Activated naive CD4-positive, alpha-beta T cell treated with anti-CD3 and anti-CD28 coated beads, Interleukin-2, amount 50 U/mL, for 24 hours (primary cell): ENCODE results near the gene GID4.
"Not testable (repeated sequence)": the region's sequence is repeated elsewhere in the genome, so short reads cannot be mapped to it uniquely, and the experiment has no call there.

Experiments used
- H3K27ac Mint-ChIP-seq: one replicate; pipeline ENCODE4 v1.8.0; 2021; ENCODE audit warnings: mild to moderate bottlenecking, mixed read lengths
- H3K27me3 Mint-ChIP-seq: one replicate; pipeline ENCODE4 v1.8.0; 2021; ENCODE audit warnings: mixed read lengths
- H3K36me3 Mint-ChIP-seq: one replicate; pipeline ENCODE4 v1.8.0; 2021; ENCODE audit warnings: mixed read lengths
- H3K4me1 Mint-ChIP-seq: one replicate; pipeline ENCODE4 v1.8.0; 2021; ENCODE audit warnings: mixed read lengths
- H3K4me3 Mint-ChIP-seq: one replicate; pipeline ENCODE4 v1.8.0; 2021; ENCODE audit warnings: mild to moderate bottlenecking, mixed read lengths
- H3K9me3 Mint-ChIP-seq: one replicate; pipeline ENCODE4 v1.8.0; 2021; ENCODE audit warnings: mixed read lengths

Gene GID4

GRCh38 chr17:18038861-18039534 lies at the start of gene GID4, which contains the start of gene ATPAF2:
Gene GID4 (plus strand): TSS chr17:18039408. CDS start chr17:18039465, 57 bp downstream.
Gene ATPAF2 (minus strand): TSS chr17:18039168. CDS start chr17:18039013, 155 bp downstream.
- H3K9me3 Mint-ChIP-seq = no peaks in the 10 kb centered on the region
- no peaks in the 10 kb centered on the region for H3K36me3 Mint-ChIP-seq
- H3K27me3 Mint-ChIP-seq = no peaks in the 10 kb centered on the region
- peak within 1 kb of the TSS; percentile 91 for H3K4me3 Mint-ChIP-seq
- peaks cover 50% of the 10 kb centered on the region for H3K4me1 Mint-ChIP-seq
- H3K27ac Mint-ChIP-seq = peak within 1 kb of the TSS; percentile 94

- Mint-ChIP-seq H3K4me1 (no peaks in the 10 kb centered on the region), H3K36me3 (no peaks in the 10 kb centered on the region), H3K4me3 (no peak overlapping the region), H3K27ac (no peak overlapping the region), H3K9me3 (no peaks in the 10 kb centered on the region), H3K27me3 (no peaks in the 10 kb centered on the region)
These were observed 49.6 kb upstream of the GID4 start for GRCh38 chr17:17989618-17990017.

GRCh38 chr17:17990282-17990681 lies 48.9 kb upstream of the GID4 start:
- no peak overlapping the region for H3K4me3 Mint-ChIP-seq
- H3K27ac Mint-ChIP-seq = no peak overlapping the region
- H3K9me3 Mint-ChIP-seq = no peaks in the 10 kb centered on the region
- no peaks in the 10 kb centered on the region for H3K4me1 Mint-ChIP-seq
- no peaks in the 10 kb centered on the region for H3K36me3 Mint-ChIP-seq
- H3K27me3 Mint-ChIP-seq = no peaks in the 10 kb centered on the region

GRCh38 chr17:17993366-17993765 lies 45.8 kb upstream of the GID4 start:
- Mint-ChIP-seq H3K4me3 (no peak overlapping the region), H3K27me3 (no peaks in the 10 kb centered on the region), H3K27ac (no peak overlapping the region), H3K9me3 (no peaks in the 10 kb centered on the region), H3K36me3 (no peaks in the 10 kb centered on the region), H3K4me1 (no peaks in the 10 kb centered on the region)

- Mint-ChIP-seq H3K4me1 (no peaks in the 10 kb centered on the region), H3K27me3 (no peaks in the 10 kb centered on the region), H3K9me3 (no peaks in the 10 kb centered on the region), H3K36me3 (no peaks in the 10 kb centered on the region), H3K27ac (no peak overlapping the region), H3K4me3 (no peak overlapping the region)
These were observed 45.4 kb upstream of the GID4 start for GRCh38 chr17:17993852-17994251.

GRCh38 chr17:17994271-17995069 lies 44.7 kb upstream of the GID4 start:
- Mint-ChIP-seq H3K9me3 (no peaks in the 10 kb centered on the region), H3K4me1 (no peaks in the 10 kb centered on the region), H3K27ac (no peak overlapping the region), H3K27me3 (no peaks in the 10 kb centered on the region), H3K4me3 (no peak overlapping the region), H3K36me3 (no peaks in the 10 kb centered on the region)

- H3K4me1 Mint-ChIP-seq, H3K4me3 Mint-ChIP-seq, H3K27me3 Mint-ChIP-seq, H3K27ac Mint-ChIP-seq, H3K9me3 Mint-ChIP-seq, H3K36me3 Mint-ChIP-seq: not testable (repeated sequence)
These were observed 43.3 kb upstream of the GID4 start for GRCh38 chr17:17995887-17996286.

- no peaks in the 10 kb centered on the region for H3K9me3 Mint-ChIP-seq
- H3K4me1 Mint-ChIP-seq = no peaks in the 10 kb centered on the region
- H3K27me3 Mint-ChIP-seq = no peaks in the 10 kb centered on the region
- H3K4me3 Mint-ChIP-seq = no peak overlapping the region
- H3K27ac Mint-ChIP-seq = no peak overlapping the region
- no peaks in the 10 kb centered on the region for H3K36me3 Mint-ChIP-seq
These were observed 40.3 kb upstream of the GID4 start for GRCh38 chr17:17998934-17999333.

GRCh38 chr17:17999364-18000029 lies 39.7 kb upstream of the GID4 start:
- Mint-ChIP-seq H3K36me3 (no peaks in the 10 kb centered on the region), H3K4me3 (no peak overlapping the region), H3K9me3 (no peaks in the 10 kb centered on the region), H3K4me1 (no peaks in the 10 kb centered on the region), H3K27me3 (no peaks in the 10 kb centered on the region), H3K27ac (no peak overlapping the region)

- Mint-ChIP-seq H3K9me3 (no peaks in the 10 kb centered on the region), H3K4me3 (no peak overlapping the region), H3K4me1 (no peaks in the 10 kb centered on the region), H3K27ac (no peak overlapping the region), H3K27me3 (no peaks in the 10 kb centered on the region), H3K36me3 (no peaks in the 10 kb centered on the region)
These were observed 39.2 kb upstream of the GID4 start for GRCh38 chr17:18000030-18000408.

- Mint-ChIP-seq H3K9me3 (no peaks in the 10 kb centered on the region), H3K4me1 (no peaks in the 10 kb centered on the region)
These were observed 37.0 kb upstream of the GID4 start for GRCh38 chr17:18002171-18002570.

GRCh38 chr17:18004345-18004744 lies 34.9 kb upstream of the GID4 start:
- no peaks in the 10 kb centered on the region for H3K4me1 Mint-ChIP-seq
- no peak overlapping the region for H3K4me3 Mint-ChIP-seq
- H3K9me3 Mint-ChIP-seq = no peaks in the 10 kb centered on the region
- H3K27ac Mint-ChIP-seq = no peak overlapping the region
- H3K36me3 Mint-ChIP-seq = no peaks in the 10 kb centered on the region
- H3K27me3 Mint-ChIP-seq = no peaks in the 10 kb centered on the region

More at GRCh38 chr17:18002171-18002570, 37.0 kb upstream of the GID4 start:
- Mint-ChIP-seq H3K4me3 (no peak overlapping the region), H3K36me3 (no peaks in the 10 kb centered on the region), H3K27me3 (no peaks in the 10 kb centered on the region), H3K27ac (no peak overlapping the region)

- H3K36me3 Mint-ChIP-seq = no peaks in the 10 kb centered on the region
- H3K9me3 Mint-ChIP-seq = no peaks in the 10 kb centered on the region
- H3K27ac Mint-ChIP-seq = no peak overlapping the region
- H3K4me1 Mint-ChIP-seq = no peaks in the 10 kb centered on the region
- no peaks in the 10 kb centered on the region for H3K27me3 Mint-ChIP-seq
- H3K4me3 Mint-ChIP-seq = no peak overlapping the region
These were observed 34.3 kb upstream of the GID4 start for GRCh38 chr17:18004884-18005305.

- H3K9me3 Mint-ChIP-seq = no peaks in the 10 kb centered on the region
- no peak overlapping the region for H3K4me3 Mint-ChIP-seq
- H3K27ac Mint-ChIP-seq = no peak overlapping the region
- H3K36me3 Mint-ChIP-seq = no peaks in the 10 kb centered on the region
- H3K27me3 Mint-ChIP-seq = no peaks in the 10 kb centered on the region
- no peaks in the 10 kb centered on the region for H3K4me1 Mint-ChIP-seq
These were observed 33.7 kb upstream of the GID4 start for GRCh38 chr17:18005496-18005895.

- no peaks in the 10 kb centered on the region for H3K4me1 Mint-ChIP-seq
- no peaks in the 10 kb centered on the region for H3K36me3 Mint-ChIP-seq
- H3K27ac Mint-ChIP-seq = no peak overlapping the region
- H3K27me3 Mint-ChIP-seq = no peaks in the 10 kb centered on the region
- no peaks in the 10 kb centered on the region for H3K9me3 Mint-ChIP-seq
- H3K4me3 Mint-ChIP-seq = no peak overlapping the region
These were observed 32.5 kb upstream of the GID4 start for GRCh38 chr17:18006495-18007239.
